Measurements from ENCODE around the gene OGFOD3. TPM values are rescaled to one million over a fixed set of nuclear protein-coding genes. Genes with fewer than 3 reads are reported as not detected.
"Not testable (repeated sequence)": the region's sequence is repeated elsewhere in the genome, so short reads cannot be mapped to it uniquely, and the experiment has no call there.

OGFOD3 gene
- total RNA-seq, 1 experiment from 2014 or later = 53.6 TPM

DNA sequence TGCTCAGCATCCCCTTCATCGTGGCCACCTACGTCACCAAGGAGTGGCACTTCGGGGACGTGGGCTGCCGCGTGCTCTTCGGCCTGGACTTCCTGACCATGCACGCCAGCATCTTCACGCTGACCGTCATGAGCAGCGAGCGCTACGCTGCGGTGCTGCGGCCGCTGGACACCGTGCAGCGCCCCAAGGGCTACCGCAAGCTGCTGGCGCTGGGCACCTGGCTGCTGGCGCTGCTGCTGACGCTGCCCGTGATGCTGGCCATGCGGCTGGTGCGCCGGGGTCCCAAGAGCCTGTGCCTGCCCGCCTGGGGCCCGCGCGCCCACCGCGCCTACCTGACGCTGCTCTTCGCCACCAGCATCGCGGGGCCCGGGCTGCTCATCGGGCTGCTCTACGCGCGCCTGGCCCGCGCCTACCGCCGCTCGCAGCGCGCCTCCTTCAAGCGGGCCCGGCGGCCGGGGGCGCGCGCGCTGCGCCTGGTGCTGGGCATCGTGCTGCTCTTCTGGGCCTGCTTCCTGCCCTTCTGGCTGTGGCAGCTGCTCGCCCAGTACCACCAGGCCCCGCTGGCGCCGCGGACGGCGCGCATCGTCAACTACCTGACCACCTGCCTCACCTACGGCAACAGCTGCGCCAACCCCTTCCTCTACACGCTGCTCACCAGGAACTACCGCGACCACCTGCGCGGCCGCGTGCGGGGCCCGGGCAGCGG lies 43.6 kb downstream of the OGFOD3 start:
- Histone ChIP-seq H3K36me3 (ENCODE audit: control insufficient read depth in 1 of 2, insufficient read depth in 2 of 2, low read length in 2 of 2) (no peaks in the 10 kb centered on the region), H3K4me3 (replicated peaks in 1 of 2; ENCODE audit: low read depth in 1 of 2, low read length in 2 of 2) (no peak overlapping the region), H3K9ac (ENCODE audit: low read length) (no peak overlapping the region), H3K4me1 (ENCODE audit: control insufficient read depth in 1 of 2, insufficient read depth in 2 of 2, low read length in 2 of 2) (no peaks in the 10 kb centered on the region), H3K9me3 (ENCODE audit: control insufficient read depth in 1 of 2, insufficient read depth in 1 of 2, low read depth in 1 of 2, low read length in 2 of 2) (no peaks in the 10 kb centered on the region), H3K27me3 (ENCODE audit: insufficient read depth, low read length) (no peaks in the 10 kb centered on the region), H3K79me2 (ENCODE audit: insufficient read depth, low read length) (no peaks in the 10 kb centered on the region), H4K20me1 (ENCODE audit: insufficient read depth) (no peaks in the 10 kb centered on the region), H3K27ac (ENCODE audit: low read depth, low read length) (no peak overlapping the region), H3K4me2 (ENCODE audit: low read length) (no peak overlapping the region), H3K9me2 (ENCODE audit: insufficient read depth) (no peaks in the 10 kb centered on the region), H2AFZ (ENCODE audit: low read depth, low read length, poor library complexity, severe bottlenecking) (no peak overlapping the region)
- BruUV-seq (replicated peaks) = no TSS peak
- no peak for DNase-seq (ENCODE audit: low read depth, low spot score)
- CTCF ChIA-PET = no interaction called here
- POLR2A ChIA-PET = no interaction called here
- TF ChIP-seq ZFX (IDR thresholded peaks at IDR 0.05) = no peak
- TF ChIP-seq CBX3 (IDR thresholded peaks at IDR 0.05; ENCODE audit: low read depth) = no peak
- no peak for TF ChIP-seq EZH2phosphoT487 (IDR thresholded peaks at IDR 0.05; ENCODE audit: borderline replicate concordance)
- ATAC-seq = no peak
- intact Hi-C loops (cut with micrococcal nuclease) = no loop called here
- RAD21 ChIA-PET (ENCODE audit: low non-redundant PET in 1 of 2, low total read pairs in 2 of 2, uncharacterized antibody in 2 of 2, unreplicated experiment in 2 of 2) = no interaction called here

DNA sequence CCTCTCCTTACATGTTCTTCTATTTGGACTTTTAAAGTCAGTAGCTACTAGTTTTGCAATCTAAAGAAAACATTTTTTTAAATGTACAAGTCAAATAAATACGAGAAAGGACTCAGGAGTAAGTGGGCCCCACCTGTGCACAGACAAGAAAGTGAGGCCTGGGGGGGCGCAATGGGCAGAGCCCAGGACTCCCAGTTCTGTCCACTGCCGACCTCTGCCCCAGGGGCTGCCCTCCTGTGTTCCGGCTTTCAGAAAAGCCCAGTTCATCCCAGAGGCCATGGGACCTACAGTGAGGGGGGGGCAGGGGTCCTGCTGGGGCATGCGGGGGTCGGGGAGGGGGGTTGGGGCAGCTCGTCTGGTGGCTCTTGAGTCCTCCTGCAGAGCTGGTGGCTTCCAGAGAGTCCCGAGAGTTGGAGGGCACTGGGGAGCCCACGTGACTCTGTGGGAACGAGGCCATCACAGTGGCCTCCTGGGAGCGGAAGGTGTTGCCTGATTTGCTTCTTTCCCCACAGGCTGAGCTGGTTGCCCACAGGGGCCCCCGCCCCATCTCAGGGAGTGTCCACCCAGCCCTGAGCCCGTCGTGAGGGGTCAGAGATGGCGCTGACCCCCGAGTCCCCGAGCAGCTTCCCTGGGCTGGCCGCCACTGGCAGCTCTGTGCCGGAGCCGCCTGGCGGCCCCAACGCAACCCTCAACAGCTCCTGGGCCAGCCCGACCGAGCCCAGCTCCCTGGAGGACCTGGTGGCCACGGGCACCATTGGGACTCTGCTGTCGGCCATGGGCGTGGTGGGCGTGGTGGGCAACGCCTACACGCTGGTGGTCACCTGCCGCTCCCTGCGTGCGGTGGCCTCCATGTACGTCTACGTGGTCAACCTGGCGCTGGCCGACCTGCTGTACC lies 44.4 kb downstream of the OGFOD3 start:
- Histone ChIP-seq H3K36me3 (ENCODE audit: control insufficient read depth in 1 of 2, insufficient read depth in 2 of 2, low read length in 2 of 2) (no peaks in the 10 kb centered on the region), H3K9ac (ENCODE audit: low read length) (no peak overlapping the region), H3K4me3 (replicated peaks in 1 of 2; ENCODE audit: low read depth in 1 of 2, low read length in 2 of 2) (no peak overlapping the region), H4K20me1 (ENCODE audit: insufficient read depth) (no peaks in the 10 kb centered on the region), H3K4me2 (ENCODE audit: low read length) (no peak overlapping the region), H3K9me2 (ENCODE audit: insufficient read depth) (no peaks in the 10 kb centered on the region), H2AFZ (ENCODE audit: low read depth, low read length, poor library complexity, severe bottlenecking) (no peak overlapping the region), H3K79me2 (ENCODE audit: insufficient read depth, low read length) (no peaks in the 10 kb centered on the region), H3K9me3 (ENCODE audit: control insufficient read depth in 1 of 2, insufficient read depth in 1 of 2, low read depth in 1 of 2, low read length in 2 of 2) (no peaks in the 10 kb centered on the region), H3K27me3 (ENCODE audit: insufficient read depth, low read length) (no peaks in the 10 kb centered on the region), H3K27ac (ENCODE audit: low read depth, low read length) (no peak overlapping the region), H3K4me1 (ENCODE audit: control insufficient read depth in 1 of 2, insufficient read depth in 2 of 2, low read length in 2 of 2) (no peaks in the 10 kb centered on the region)
- ChIA-PET CTCF (no interaction called here), RAD21 (ENCODE audit: low non-redundant PET in 1 of 2, low total read pairs in 2 of 2, uncharacterized antibody in 2 of 2, unreplicated experiment in 2 of 2) (no interaction called here), POLR2A (no interaction called here)
- ATAC-seq (peak; percentile 21; the same call in 1 of the 2 replicates), DNase-seq (ENCODE audit: low read depth, low spot score) (no peak)
- intact Hi-C loops (cut with micrococcal nuclease) = no loop called here
- no peak for TF ChIP-seq EZH2phosphoT487 (IDR thresholded peaks at IDR 0.05; ENCODE audit: borderline replicate concordance)
- TF ChIP-seq RAD21 (IDR thresholded peaks at IDR 0.05; ENCODE audit: low read depth) = no peak
- BruUV-seq (replicated peaks) = no TSS peak

GRCh38 chr17:82373072-82373452 lies 45.3 kb downstream of the OGFOD3 start:
- H3K79me2 ChIP-seq (ENCODE audit: insufficient read depth, low read length); ATAC-seq; DNase-seq (ENCODE audit: low read depth, low spot score); intact Hi-C loops (cut with micrococcal nuclease); H3K9me2 ChIP-seq (ENCODE audit: insufficient read depth); H3K9me3 ChIP-seq (ENCODE audit: control insufficient read depth in 1 of 2, insufficient read depth in 1 of 2, low read depth in 1 of 2, low read length in 2 of 2); H3K27me3 ChIP-seq (ENCODE audit: insufficient read depth, low read length); RAD21 ChIA-PET (ENCODE audit: low non-redundant PET in 1 of 2, low total read pairs in 2 of 2, uncharacterized antibody in 2 of 2, unreplicated experiment in 2 of 2); POLR2A ChIA-PET; H3K9ac ChIP-seq (ENCODE audit: low read length); H3K36me3 ChIP-seq (ENCODE audit: control insufficient read depth in 1 of 2, insufficient read depth in 2 of 2, low read length in 2 of 2); H3K4me1 ChIP-seq (ENCODE audit: control insufficient read depth in 1 of 2, insufficient read depth in 2 of 2, low read length in 2 of 2); H2AFZ ChIP-seq (ENCODE audit: low read depth, low read length, poor library complexity, severe bottlenecking); BruUV-seq (replicated peaks); H3K4me3 ChIP-seq (replicated peaks in 1 of 2; ENCODE audit: low read depth in 1 of 2, low read length in 2 of 2); CTCF ChIA-PET; H3K4me2 ChIP-seq (ENCODE audit: low read length); H3K27ac ChIP-seq (ENCODE audit: low read depth, low read length); H4K20me1 ChIP-seq (ENCODE audit: insufficient read depth): not testable (repeated sequence)

All from HCT116 (cell line).